Stimulated activated CD4-positive, alpha-beta T cell treated with anti-CD3 and anti-CD28 coated beads, Interleukin-2, amount 100 ng/mL, for 48 hours (primary cell): ENCODE measurements around the gene SEPTIN2.
"Not testable (repeated sequence)": the region's sequence is repeated elsewhere in the genome, so short reads cannot be mapped to it uniquely, and the experiment has no call there.

Experiments used
- DNase-seq, 2 donors: peaks; one replicate each; pipeline ENCODE4 v3.0.0-alpha.2; 2020

Gene SEPTIN2

GRCh38 chr2:241354668-241355658 lies 39.2 kb downstream of the SEPTIN2 start:
- peak; percentile 49 to 57 for DNase-seq

DNA sequence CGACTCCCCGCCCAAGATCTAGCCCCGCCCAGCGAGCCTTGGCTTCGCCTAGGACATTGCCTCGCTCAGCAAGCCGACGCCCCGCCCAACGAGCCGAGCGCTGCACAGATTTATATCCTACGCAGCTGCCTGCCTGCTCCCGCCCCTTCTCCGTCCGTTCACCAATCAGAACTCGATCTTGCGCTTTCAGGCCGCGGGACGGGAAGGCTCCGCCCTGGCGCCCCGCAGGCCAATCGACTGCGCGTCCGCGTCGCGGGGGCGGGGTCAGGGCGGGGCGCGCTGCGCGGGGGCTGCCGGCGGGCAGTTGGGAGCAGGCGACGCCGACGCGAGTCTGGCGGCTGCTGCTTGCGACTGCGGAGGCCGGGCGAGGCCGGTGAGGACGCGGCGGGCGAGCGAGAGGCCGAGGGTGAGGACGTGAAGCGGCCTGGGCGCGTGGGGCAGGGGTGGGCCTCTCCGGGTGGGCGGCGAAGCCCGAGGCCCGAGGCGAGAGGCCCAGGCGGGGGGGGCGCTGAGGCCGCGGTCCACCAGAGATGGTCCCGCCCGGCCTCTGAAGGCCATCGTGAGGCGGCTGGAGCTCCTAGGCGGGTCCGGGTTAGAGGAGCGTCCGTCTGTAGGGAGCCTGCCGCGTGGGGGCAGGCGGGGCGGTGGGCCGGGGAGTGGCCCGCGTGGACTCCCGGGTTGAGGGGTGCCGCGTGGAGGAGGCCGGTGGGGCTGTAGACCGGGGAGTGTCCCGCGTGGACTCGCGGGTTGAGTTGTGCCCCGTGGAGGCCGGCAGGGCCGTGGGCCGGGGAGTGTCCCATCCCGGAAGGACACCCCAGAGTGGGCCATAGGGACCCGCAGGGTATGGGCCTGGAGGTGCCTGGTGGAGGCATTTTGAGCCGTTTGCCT lies 40.5 kb downstream of the SEPTIN2 start, which contains the start of gene FARP2:
TSS of gene FARP2 (plus strand) at position 303 of the 888 bp plus-strand sequence. CDS start 16,823 bp downstream, outside the sequence.
- DNase-seq, result peak; percentile 91 to 92

GRCh38 chr2:241356871-241357260 lies 41.1 kb downstream of the SEPTIN2 start:
- DNase-seq, result no peak

DNA sequence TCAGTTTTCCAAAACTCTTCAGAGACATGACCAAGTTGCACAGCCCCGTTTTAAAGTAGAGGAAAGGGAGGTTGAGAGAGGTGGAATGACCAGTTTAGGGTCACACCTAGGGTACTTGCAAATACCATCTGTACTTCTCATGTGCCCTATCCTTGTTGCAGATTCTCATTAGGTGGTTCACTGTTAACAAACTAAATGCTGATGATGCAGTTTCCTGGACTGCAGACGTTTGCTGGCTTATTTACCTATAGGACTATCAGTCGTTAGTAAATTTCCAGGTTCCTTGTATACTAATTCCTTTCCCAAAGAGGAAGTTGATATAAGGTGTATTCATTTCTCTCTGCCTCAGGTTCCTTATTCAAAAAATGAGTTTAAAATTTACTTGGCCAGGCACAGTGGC lies 41.8 kb downstream of the SEPTIN2 start:
- DNase-seq, result no peak

DNA sequence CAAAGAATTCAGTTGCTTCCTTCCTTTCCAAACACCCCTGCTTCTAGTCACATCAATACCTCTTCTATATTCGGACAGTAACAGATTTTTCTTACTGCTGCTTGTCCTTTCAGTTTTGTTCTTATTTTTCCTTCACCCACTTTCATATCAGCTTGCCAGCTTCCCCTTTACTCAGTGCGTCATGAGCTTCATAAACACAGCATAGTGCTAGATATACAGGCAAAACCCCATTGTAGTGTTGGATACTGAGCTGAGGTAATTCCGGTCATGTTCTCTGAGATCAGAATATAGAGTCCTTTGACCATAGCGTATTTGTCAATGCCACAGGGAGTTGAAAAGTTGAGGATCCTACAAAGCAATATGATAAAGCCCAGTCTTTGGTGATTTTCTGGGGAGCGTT lies 42.7 kb downstream of the SEPTIN2 start:
- DNase-seq, result no peak

DNA sequence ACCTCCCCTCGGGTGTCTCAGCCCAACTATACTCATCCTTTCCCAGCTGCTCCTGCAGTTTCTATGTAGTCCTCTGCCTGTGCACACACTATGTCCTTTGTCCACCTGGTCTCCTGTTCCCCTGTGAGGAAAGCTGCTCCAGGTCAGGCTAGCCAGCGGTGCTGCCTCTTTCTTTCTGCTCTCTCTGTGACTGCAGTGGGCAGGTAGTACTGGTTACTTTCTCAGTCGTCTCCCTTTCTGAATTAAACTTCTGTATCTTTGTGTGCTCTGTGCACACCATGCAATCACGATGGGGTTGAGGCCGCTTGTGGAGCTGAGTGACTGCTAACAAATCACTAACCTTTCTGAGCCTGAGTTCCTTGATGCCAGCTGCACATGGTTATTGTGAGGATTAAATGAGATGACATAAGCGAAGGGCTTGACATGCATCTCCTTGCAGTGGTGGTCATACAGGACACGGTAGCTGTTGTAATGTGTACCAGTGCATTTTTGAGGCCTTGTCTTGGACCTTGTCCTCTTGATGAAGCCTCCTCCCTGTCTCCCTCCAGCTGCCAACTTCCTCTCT lies 43.8 kb downstream of the SEPTIN2 start:
- DNase-seq, result no peak

DNA sequence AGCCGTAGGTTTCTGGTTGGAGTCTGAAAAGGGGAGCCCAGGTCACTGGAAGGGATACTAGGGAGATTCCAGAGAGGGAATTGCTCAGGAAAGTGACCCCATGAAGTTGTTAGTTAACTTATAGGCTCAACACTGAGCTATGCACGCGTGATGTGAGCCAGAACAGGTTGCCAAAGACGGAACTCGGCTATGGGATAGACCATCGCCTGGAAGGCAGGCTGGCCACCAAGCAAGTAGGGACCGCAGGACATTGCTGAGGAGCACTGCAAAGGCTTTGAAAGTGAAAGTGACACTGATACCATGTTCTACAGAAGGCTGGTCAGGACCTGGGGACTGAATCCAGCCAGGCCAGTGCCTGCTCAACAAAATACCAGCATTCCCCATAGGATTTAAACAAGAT lies 47.7 kb downstream of the SEPTIN2 start:
- no peak for DNase-seq

- no peak for DNase-seq
These were observed 49.1 kb downstream of the SEPTIN2 start for GRCh38 chr2:241364781-241365180.

DNA sequence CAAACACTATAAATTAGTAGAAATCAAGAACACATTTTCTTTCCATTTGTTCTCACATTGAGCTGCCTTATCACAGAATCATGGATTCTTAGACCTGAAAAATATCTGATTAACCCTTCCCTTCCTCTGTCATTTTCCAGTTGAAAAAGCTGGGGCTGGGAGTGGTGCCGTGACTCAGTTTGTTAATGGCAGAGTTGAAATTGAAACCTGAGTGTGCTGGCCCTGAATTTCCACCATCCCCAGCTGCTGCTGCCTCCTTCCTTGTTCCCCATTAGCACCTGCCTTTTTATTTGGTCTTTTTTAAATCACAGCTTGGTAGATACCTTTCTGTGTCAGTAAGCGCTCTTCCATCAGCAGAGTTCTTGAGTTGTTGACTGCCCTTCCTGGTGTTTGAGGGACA lies 51.0 kb downstream of the SEPTIN2 start:
- DNase-seq, result no peak

DNA sequence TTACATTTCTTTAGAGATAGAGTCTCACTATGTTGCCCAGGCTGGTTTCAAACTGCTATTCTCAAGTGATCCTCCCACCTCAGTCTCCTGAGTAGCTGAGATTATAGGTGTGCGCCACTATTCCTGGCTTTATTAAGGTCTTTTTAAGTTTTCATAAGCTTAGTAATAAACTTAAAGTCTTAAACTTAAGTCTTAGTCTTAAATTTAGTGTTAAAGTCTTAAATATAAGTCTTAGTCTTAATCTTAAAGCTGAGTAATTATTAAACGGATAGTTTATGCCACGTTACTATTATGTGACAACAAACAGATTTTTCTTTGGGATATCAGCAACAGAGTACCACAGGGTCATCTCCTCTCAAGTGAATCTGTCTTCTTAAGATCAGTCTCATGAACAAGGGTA lies 52.9 kb downstream of the SEPTIN2 start:
- no peak for DNase-seq

DNA sequence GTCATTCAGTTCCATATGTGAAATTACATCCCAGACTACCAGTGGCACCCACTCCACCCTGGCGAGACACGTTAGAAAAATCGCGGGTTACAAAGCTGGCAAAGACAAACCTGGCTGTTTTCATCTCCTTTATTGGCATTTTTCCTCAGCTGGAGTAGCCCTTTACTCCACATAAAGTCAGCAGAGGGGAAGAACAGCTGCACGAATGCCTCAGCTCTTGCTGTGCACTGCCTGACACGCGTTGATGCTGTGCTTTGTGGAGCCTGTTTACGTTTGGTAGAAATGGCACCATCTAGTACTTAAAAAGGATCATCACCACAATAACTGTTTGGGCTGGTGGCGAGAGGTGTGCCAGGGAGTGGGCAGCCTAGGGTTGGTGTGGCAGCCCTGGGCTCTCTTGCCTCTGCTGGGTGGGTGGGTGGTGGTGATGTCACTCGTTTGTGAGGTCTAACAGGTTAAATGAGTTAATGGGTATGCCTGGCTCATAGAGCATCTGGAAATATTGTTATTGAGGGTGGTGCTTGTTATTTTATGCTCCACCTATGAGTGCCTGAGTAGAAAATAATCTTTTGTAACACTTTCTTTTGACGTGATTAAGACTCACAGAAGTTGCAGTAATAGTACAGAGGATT lies 56.8 kb downstream of the SEPTIN2 start:
- no peak for DNase-seq

DNA sequence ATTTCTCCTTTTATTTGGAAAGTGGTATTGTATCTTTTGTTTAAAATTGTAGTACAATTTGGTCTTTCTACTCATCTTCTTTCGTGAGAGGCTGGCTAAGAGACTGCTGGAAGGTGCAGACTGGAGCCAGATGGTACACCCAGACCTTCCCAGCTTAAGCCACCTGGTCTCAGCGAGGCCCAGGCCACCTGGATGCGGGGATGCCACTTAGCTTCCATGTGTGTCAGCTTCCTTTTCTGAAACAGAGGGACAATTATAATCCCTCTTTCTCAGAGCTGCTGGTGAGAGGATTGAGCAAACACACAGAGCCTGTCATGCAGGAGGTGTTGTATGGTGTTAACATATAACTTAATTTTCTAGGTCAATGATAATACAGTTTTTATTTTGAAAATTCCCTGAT lies 57.7 kb downstream of the SEPTIN2 start:
- no peak for DNase-seq

DNA sequence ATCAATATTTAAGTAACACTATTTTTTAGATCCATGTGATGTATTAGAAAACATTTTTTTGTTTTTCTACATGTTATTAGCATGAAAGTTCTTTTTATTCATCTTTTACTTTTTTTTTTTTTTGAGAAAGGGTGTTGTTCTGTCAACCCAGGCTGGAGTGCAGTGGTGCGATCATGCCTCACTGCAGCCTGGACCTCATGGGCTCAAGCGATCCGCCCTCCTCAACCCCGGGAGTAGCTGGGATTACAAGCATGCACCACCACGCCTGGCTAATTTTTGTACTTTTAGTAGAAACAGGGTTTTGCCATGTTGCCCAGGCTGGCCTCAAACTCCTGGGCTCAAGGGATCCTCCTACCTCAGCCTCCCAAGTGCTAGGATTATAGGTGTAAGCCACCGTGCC lies 58.2 kb downstream of the SEPTIN2 start:
- not testable (repeated sequence) for DNase-seq

GRCh38 chr2:241375300-241375699 lies 59.6 kb downstream of the SEPTIN2 start:
- DNase-seq, result no peak

- no peak for DNase-seq
These were observed 61.1 kb downstream of the SEPTIN2 start for GRCh38 chr2:241376808-241377207.

GRCh38 chr2:241378816-241379215 lies 63.1 kb downstream of the SEPTIN2 start:
- DNase-seq, result no peak

DNA sequence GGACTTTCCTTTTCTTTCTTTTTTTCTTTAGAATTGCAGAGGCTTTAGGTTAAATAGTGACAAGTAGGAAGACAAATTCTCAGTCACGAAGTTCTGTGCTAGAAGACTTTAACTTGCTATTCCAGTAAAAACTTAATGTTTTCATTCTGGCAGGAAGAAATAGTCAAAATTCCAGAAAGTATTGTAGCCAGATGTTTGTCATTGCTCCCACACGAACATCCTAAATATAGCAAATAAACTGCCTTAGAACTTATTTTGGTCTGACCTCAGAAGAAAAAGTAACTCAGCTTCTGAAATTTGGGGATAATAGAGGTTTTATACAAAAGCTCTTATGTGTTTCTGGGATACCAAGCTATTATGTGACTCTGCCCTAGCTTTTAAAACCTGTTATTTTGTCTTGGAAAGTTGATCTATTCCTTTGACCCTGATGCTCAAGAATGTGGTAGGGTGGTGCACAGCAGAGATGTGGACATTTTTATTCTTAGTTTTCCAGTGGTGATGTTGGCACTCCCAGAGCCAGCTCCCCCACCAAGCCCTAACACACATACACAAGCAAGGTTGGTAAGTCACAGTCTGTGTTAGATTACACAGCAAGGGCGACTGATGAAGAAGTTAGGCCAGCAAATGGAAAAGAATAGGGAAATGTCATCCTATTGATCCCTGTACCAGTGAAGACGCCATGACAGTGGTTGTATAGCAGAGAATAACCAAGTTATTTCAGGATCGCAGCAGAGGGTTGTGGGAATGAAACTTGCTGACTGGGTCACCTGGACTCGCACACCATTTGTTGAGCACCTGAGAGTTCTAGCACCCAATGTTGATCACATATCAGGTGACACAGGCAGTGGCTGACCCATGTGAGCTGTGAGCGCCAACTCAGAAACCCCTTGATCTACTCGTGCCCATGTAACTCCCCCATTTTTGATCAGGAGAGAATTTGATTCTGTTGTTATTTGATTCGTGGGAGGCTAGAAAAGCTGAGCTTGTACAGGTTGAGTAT lies 64.1 kb downstream of the SEPTIN2 start:
- no peak for DNase-seq

DNA sequence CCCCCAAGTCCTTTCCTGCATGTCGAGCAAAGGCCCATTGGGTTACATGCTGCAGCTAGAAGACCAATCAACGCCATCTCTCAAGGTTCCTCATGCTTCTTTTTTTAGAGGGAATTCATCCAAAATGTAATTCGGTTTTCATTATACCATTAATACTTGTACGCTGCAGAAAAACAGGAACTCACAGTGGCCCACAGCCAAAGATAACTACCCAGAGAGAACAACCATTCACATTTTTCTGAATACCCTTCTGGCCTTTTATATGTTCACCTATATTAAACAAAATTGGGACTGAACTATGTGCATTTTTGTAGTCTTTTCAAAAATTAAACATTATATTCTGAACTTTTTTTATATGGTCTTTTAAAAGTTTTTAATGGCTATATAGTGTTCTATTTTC lies 66.1 kb downstream of the SEPTIN2 start:
- DNase-seq, result no peak

- DNase-seq, result not testable (repeated sequence)
These were observed 69.7 kb downstream of the SEPTIN2 start for GRCh38 chr2:241385450-241385849.

GRCh38 chr2:241386519-241386918 lies 70.8 kb downstream of the SEPTIN2 start:
- DNase-seq, result no peak

DNA sequence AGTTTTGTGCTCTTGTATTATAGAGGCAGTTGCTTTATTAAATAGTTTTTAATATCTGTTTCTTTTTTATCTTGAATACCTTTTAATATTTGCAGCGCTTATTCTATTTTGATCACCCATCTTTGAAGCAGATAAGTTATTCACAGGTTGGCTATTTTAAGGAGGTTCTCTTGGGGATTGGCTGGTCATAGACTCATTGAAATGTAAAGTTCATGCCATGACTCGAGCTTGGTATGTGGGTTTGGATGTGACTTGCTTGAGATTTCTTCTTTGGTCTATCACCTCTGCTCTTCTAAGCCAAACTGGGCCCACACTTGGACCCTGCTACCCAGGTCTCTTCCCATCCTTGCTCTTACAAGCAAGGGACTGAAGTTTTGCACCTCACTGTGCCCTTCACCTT lies 74.0 kb downstream of the SEPTIN2 start:
- DNase-seq, result no peak
